Gastrocnemius medialis (tissue), 4 donors: ENCODE measurements around the gene UGT1A3.
"Not testable (repeated sequence)": the region's sequence is repeated elsewhere in the genome, so short reads cannot be mapped to it uniquely, and the experiment has no call there.

ENCODE experiments used
- POLR2A ChIP-seq, 2 donors: fragments of 450-650 bp; IDR thresholded peaks; one replicate each; pipeline ENCODE4 v1.6.1; 2017; ENCODE audit warnings: antibody characterized with exemption in 2 of 2, mild to moderate bottlenecking in 2 of 2, moderate library complexity in 2 of 2
- TF ChIP-seq, protein P1 (sequence below), 5 experiments: fragments of 450-650 bp in 3 of 5; fragments of 200-600 bp in 2 of 5; sonication (generic) in 2 of 5; IDR thresholded peaks in 4 of 5; conservative IDR thresholded peaks in 1 of 5; 1 replicate in 4 of 5; 2 replicates in 1 of 5; pipeline ENCODE4 v1.5.1; 2016 to 2019; ENCODE audit warnings: antibody characterized with exemption in 5 of 5, mild to moderate bottlenecking in 3 of 5, moderate library complexity in 3 of 5

DNA sequence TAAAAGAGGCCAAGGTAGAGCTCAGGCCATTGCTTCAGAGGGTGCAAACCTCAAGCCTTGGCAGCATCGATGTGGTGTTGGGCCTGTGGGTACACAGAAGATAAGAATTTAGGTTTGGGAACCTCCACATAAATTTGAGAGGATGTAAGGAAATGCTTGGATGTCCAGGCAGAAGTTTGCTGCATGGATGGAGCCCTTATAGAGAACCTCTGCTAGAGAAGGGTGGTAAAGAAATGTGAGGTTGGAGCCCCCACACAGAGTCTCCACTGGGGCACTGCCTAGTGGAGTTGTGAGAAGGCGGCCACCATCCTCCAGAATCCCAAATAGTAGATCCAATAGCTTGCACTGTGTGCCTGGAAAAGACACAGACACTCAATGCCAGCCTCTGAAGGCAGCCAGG, 21.8 kb downstream of the UGT1A3 start:
- TF ChIP-seq, protein P1, sequence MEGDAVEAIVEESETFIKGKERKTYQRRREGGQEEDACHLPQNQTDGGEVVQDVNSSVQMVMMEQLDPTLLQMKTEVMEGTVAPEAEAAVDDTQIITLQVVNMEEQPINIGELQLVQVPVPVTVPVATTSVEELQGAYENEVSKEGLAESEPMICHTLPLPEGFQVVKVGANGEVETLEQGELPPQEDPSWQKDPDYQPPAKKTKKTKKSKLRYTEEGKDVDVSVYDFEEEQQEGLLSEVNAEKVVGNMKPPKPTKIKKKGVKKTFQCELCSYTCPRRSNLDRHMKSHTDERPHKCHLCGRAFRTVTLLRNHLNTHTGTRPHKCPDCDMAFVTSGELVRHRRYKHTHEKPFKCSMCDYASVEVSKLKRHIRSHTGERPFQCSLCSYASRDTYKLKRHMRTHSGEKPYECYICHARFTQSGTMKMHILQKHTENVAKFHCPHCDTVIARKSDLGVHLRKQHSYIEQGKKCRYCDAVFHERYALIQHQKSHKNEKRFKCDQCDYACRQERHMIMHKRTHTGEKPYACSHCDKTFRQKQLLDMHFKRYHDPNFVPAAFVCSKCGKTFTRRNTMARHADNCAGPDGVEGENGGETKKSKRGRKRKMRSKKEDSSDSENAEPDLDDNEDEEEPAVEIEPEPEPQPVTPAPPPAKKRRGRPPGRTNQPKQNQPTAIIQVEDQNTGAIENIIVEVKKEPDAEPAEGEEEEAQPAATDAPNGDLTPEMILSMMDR (IDR thresholded peaks at IDR 0.05 in 4 of 5, conservative IDR thresholded peaks at IDR 0.05 in 1 of 5), result not testable (repeated sequence)
- not testable (repeated sequence) for TF ChIP-seq POLR2A (IDR thresholded peaks at IDR 0.05)
